ENCODE measurements around the gene BPIFB6.

DNA sequence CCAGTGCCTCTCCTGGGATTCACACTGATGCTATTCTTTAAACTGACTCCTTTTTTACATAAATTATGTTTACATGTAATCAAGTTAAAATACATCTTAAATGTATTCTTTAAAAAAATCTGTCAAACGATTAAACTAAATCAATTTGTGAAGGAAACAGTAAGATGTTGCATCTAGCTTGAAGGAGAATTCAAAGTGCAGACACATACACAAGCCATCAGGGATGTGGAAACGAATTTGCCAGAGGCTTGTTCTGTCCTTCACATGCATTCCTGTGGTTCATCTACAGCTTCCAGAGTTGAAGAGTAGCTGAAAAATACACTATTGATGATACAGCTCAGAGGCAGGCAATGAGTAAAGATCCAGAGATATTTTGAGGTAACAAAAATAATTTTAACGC, 15.0 kb downstream of the BPIFB6 start:
- no peak for TF ChIP-seq POLR2AphosphoS5 (IDR thresholded peaks at IDR 0.05; ENCODE audit: low read depth, low read length)
- TF ChIP-seq SIN3A (IDR thresholded peaks at IDR 0.05; ENCODE audit: borderline replicate concordance, insufficient read depth, low read length) = no peak

Data from PFSK-1 (cell line).